ENCODE measurements around the gene RNF4. TPM values are rescaled to one million over a fixed set of nuclear protein-coding genes. Genes with fewer than 3 reads are reported as not detected.
"Not testable (repeated sequence)": the region's sequence is repeated elsewhere in the genome, so short reads cannot be mapped to it uniquely, and the experiment has no call there.

Gene RNF4
- total RNA-seq = 30.0 and 30.5 TPM in 2 replicates

GRCh38 chr4:2468456-2469191 is at the start of gene RNF4:
RNF4 (plus strand) TSS chr4:2469106; CDS start chr4:2490494, 21,388 bp downstream.
- peak; percentile 96 to 97 for DNase-seq (ENCODE audit: low read depth in 2 of 2)

GRCh38 chr4:2419814-2420213 is 49.1 kb upstream of the RNF4 start:
- DNase-seq (ENCODE audit: low read depth in 2 of 2) = no peak

- DNase-seq (ENCODE audit: low read depth in 2 of 2) = no peak
These were observed 47.0 kb upstream of the RNF4 start for GRCh38 chr4:2421928-2422327.

- no peak for DNase-seq (ENCODE audit: low read depth in 2 of 2)
These were observed 45.8 kb upstream of the RNF4 start for GRCh38 chr4:2423066-2423465.

GRCh38 chr4:2423695-2424094 is 45.2 kb upstream of the RNF4 start:
- DNase-seq (ENCODE audit: low read depth in 2 of 2) = no peak

GRCh38 chr4:2424581-2424980 is 44.3 kb upstream of the RNF4 start:
- DNase-seq (ENCODE audit: low read depth in 2 of 2) = peak in 1 of 2 donors; percentile 29

GRCh38 chr4:2425386-2426068 is 43.4 kb upstream of the RNF4 start:
- no peak for DNase-seq (ENCODE audit: low read depth in 2 of 2)

- DNase-seq (ENCODE audit: low read depth in 2 of 2) = no peak
These were observed 42.9 kb upstream of the RNF4 start for GRCh38 chr4:2426069-2426397.

GRCh38 chr4:2426711-2427275 is 42.1 kb upstream of the RNF4 start:
- DNase-seq (ENCODE audit: low read depth in 2 of 2) = no peak

GRCh38 chr4:2427383-2428334 is 41.2 kb upstream of the RNF4 start:
- DNase-seq (ENCODE audit: low read depth in 2 of 2) = no peak

GRCh38 chr4:2428496-2429213 is 40.3 kb upstream of the RNF4 start:
- no peak for DNase-seq (ENCODE audit: low read depth in 2 of 2)

- not testable (repeated sequence) for DNase-seq (ENCODE audit: low read depth in 2 of 2)
These were observed 38.8 kb upstream of the RNF4 start for GRCh38 chr4:2429945-2430757.

- DNase-seq (ENCODE audit: low read depth in 2 of 2) = no peak
These were observed 36.9 kb upstream of the RNF4 start for GRCh38 chr4:2432004-2432403.

GRCh38 chr4:2432991-2433530 is 35.8 kb upstream of the RNF4 start:
- peak in 1 of 2 donors; percentile 17 for DNase-seq (ENCODE audit: low read depth in 2 of 2)

- no peak for DNase-seq (ENCODE audit: low read depth in 2 of 2)
These were observed 35.1 kb upstream of the RNF4 start for GRCh38 chr4:2433609-2434350.

- DNase-seq (ENCODE audit: low read depth in 2 of 2) = no peak
These were observed 34.5 kb upstream of the RNF4 start for GRCh38 chr4:2434420-2434819.

- DNase-seq (ENCODE audit: low read depth in 2 of 2) = peak in 1 of 2 donors; percentile 47
These were observed 32.6 kb upstream of the RNF4 start for GRCh38 chr4:2436301-2436700.

GRCh38 chr4:2436761-2437474 is 32.0 kb upstream of the RNF4 start:
- DNase-seq (ENCODE audit: low read depth in 2 of 2) = no peak

Measured in lung microvascular endothelial cell (primary cell).